Left ventricle myocardium superior (tissue), 1 donor: ENCODE data around the gene UBASH3A. TPM values are rescaled to one million over a fixed set of nuclear protein-coding genes. Genes with fewer than 3 reads are reported as not detected.
"Not testable (repeated sequence)": the region's sequence is repeated elsewhere in the genome, so short reads cannot be mapped to it uniquely, and the experiment has no call there.

Source experiments
- ATAC-seq: fragments of 200-7000 bp; cut with Tn5 transposase; one replicate; pipeline ENCODE4 v1.9.1; 2020; ENCODE audit warnings: mild to moderate bottlenecking, moderate library complexity
- DNase-seq: peaks from one replicate; pipeline ENCODE4 v3.0.0-alpha.2; 2020
- intact Hi-C: fragments of 100-400 bp; cut with micrococcal nuclease; formaldehyde crosslinking; loops from one replicate; pipeline ENCODE4 v1.11.0; 2022
- total RNA-seq: library from RNA; stranded (reverse); fragmentation: NEBNext Ultra II Directional; extraction: Animal tissue kit (Norgen Biotek cat#: 25700); gene quantifications from one replicate; pipeline ENCODE4 v1.2.1, GENCODE V29; 2021
- donor health status: DM: no; HTN: yes; CAD: no; lungs with severe emphysema.

The UBASH3A gene
- total RNA-seq, 1 donor from 2014 or later = not detected

- DNase-seq (no peak), ATAC-seq (no peak)
- intact Hi-C loops = no loop called here
Measured at GRCh38 chr21:42459082-42459460, 55.4 kb downstream of the UBASH3A start.

GRCh38 chr21:42459546-42460215 lies 56.0 kb downstream of the UBASH3A start:
- intact Hi-C loops = no loop called here
- no peak for DNase-seq
- ATAC-seq = no peak

GRCh38 chr21:42460391-42461184 lies 56.9 kb downstream of the UBASH3A start:
- intact Hi-C loops = no loop called here
- DNase-seq = no peak
- no peak for ATAC-seq

- ATAC-seq (no peak), DNase-seq (no peak)
- intact Hi-C loops = no loop called here
Measured at GRCh38 chr21:42461185-42461520, 57.5 kb downstream of the UBASH3A start.

GRCh38 chr21:42461881-42462877 lies 58.5 kb downstream of the UBASH3A start:
- DNase-seq (no peak), ATAC-seq (no peak)
- intact Hi-C loops = no loop called here

GRCh38 chr21:42463861-42464515 lies 60.3 kb downstream of the UBASH3A start:
- intact Hi-C loops = no loop called here
- no peak for ATAC-seq
- no peak for DNase-seq

GRCh38 chr21:42465008-42465802 lies 61.5 kb downstream of the UBASH3A start:
- intact Hi-C loops = no loop called here
- DNase-seq (no peak), ATAC-seq (no peak)

- ATAC-seq (no peak), DNase-seq (no peak)
- intact Hi-C loops = no loop called here
Measured at GRCh38 chr21:42465803-42466127, 62.1 kb downstream of the UBASH3A start.

- intact Hi-C loops = no loop called here
- ATAC-seq (no peak), DNase-seq (no peak)
Measured at GRCh38 chr21:42466700-42467099, 63.0 kb downstream of the UBASH3A start.

GRCh38 chr21:42467140-42467983 lies 63.7 kb downstream of the UBASH3A start:
- intact Hi-C loops = no loop called here
- DNase-seq (no peak), ATAC-seq (peak; percentile 70)

- ATAC-seq = no peak
- intact Hi-C loops = no loop called here
- DNase-seq = no peak
Measured at GRCh38 chr21:42468491-42469131, 64.9 kb downstream of the UBASH3A start.

- ATAC-seq = no peak
- no peak for DNase-seq
- intact Hi-C loops = no loop called here
Measured at GRCh38 chr21:42469272-42469671, 65.6 kb downstream of the UBASH3A start.

- intact Hi-C loops, DNase-seq, ATAC-seq: not testable (repeated sequence)
Measured at GRCh38 chr21:42469726-42470125, 66.0 kb downstream of the UBASH3A start.

GRCh38 chr21:42471206-42471605 lies 67.5 kb downstream of the UBASH3A start:
- DNase-seq (no peak), ATAC-seq (no peak)
- intact Hi-C loops = no loop called here

- ATAC-seq = no peak
- intact Hi-C loops = no loop called here
- no peak for DNase-seq
Measured at GRCh38 chr21:42471716-42472330, 68.1 kb downstream of the UBASH3A start.

GRCh38 chr21:42472521-42472920 lies 68.8 kb downstream of the UBASH3A start:
- no peak for DNase-seq
- ATAC-seq = no peak
- intact Hi-C loops = no loop called here

- intact Hi-C loops = no loop called here
- DNase-seq (no peak), ATAC-seq (no peak)
Measured at GRCh38 chr21:42473498-42474042, 69.9 kb downstream of the UBASH3A start.
